Left ventricle myocardium inferior (tissue), 1 donor: ENCODE measurements around the gene ACTL7B. TPM values are rescaled to one million over a fixed set of nuclear protein-coding genes. Genes with fewer than 3 reads are reported as not detected.

Source experiments
- DNase-seq: peaks from one replicate; pipeline ENCODE4 v3.0.0-alpha.2; 2020
- H3K27ac ChIP-seq: fragments of 200-600 bp; replicated peaks from 2 replicates; pipeline ENCODE4 v1.8.0; 2021
- H3K27me3 ChIP-seq: fragments of 200-600 bp; 2 replicates; pipeline ENCODE4 v1.8.0; 2021; ENCODE audit warnings: low read depth
- H3K36me3 ChIP-seq: fragments of 200-600 bp; 2 replicates; pipeline ENCODE4 v1.8.0; 2021
- H3K4me1 ChIP-seq: fragments of 200-600 bp; 2 replicates; pipeline ENCODE4 v1.8.0; 2021
- H3K4me3 ChIP-seq: fragments of 200-600 bp; 2 replicates; pipeline ENCODE4 v1.8.0; 2021; ENCODE audit warnings: mild to moderate bottlenecking, moderate library complexity
- H3K9me3 ChIP-seq: fragments of 200-600 bp; replicated peaks from 2 replicates; pipeline ENCODE4 v1.8.0; 2021
- CTCF ChIP-seq: fragments of 200-600 bp; IDR thresholded peaks from 2 replicates; pipeline ENCODE4 v1.8.0; 2021; ENCODE audit warnings: antibody characterized with exemption, mild to moderate bottlenecking, borderline replicate concordance
- intact Hi-C: fragments of 100-400 bp; cut with micrococcal nuclease; formaldehyde crosslinking; loops from one replicate; pipeline ENCODE4 v1.11.0; 2022
- total RNA-seq: library from RNA; stranded (reverse); fragmentation: NEBNext Ultra II Directional; extraction: Animal tissue kit (Norgen Biotek cat#: 25700); gene quantifications from one replicate; pipeline ENCODE4 v1.2.1, GENCODE V29; 2021
- donor health status: DM: no; HTN: yes; CAD: no; lungs with severe emphysema.

The ACTL7B gene
- total RNA-seq, 1 donor from 2014 or later: not detected

GRCh38 chr9:108866001-108866420 is 10.2 kb upstream of the ACTL7B start:
- H3K4me3 ChIP-seq: no peak overlapping the region
- no peak for TF ChIP-seq CTCF
- peaks cover 15% of the 10 kb centered on the region for H3K4me1 ChIP-seq
- intact Hi-C loops: no loop called here
- no peaks in the 10 kb centered on the region for H3K9me3 ChIP-seq
- no peak for DNase-seq
- H3K27me3 ChIP-seq: no peaks in the 10 kb centered on the region
- peak overlapping the region; percentile 29 for H3K27ac ChIP-seq
- H3K36me3 ChIP-seq: peaks cover 33% of the 10 kb centered on the region

GRCh38 chr9:108865037-108865436 is 9.3 kb upstream of the ACTL7B start:
- DNase-seq: no peak
- Histone ChIP-seq H3K4me3 (no peak overlapping the region), H3K9me3 (no peaks in the 10 kb centered on the region), H3K27me3 (no peaks in the 10 kb centered on the region), H3K36me3 (peaks cover 23% of the 10 kb centered on the region), H3K4me1 (peaks cover 15% of the 10 kb centered on the region), H3K27ac (no peak overlapping the region)
- no peak for TF ChIP-seq CTCF
- intact Hi-C loops: no loop called here

- Histone ChIP-seq H3K4me3 (no peak overlapping the region), H3K27me3 (no peaks in the 10 kb centered on the region), H3K27ac (no peak overlapping the region), H3K4me1 (peaks cover 15% of the 10 kb centered on the region), H3K9me3 (no peaks in the 10 kb centered on the region), H3K36me3 (peaks cover 18% of the 10 kb centered on the region)
- intact Hi-C loops: no loop called here
- TF ChIP-seq CTCF: no peak
- DNase-seq: no peak
Measured at GRCh38 chr9:108864446-108864845, 8.7 kb upstream of the ACTL7B start.

- no peak for DNase-seq
- Histone ChIP-seq H3K4me1 (peaks cover 15% of the 10 kb centered on the region), H3K9me3 (no peaks in the 10 kb centered on the region), H3K27me3 (no peaks in the 10 kb centered on the region), H3K36me3 (peaks cover 12% of the 10 kb centered on the region), H3K4me3 (no peak overlapping the region), H3K27ac (no peak overlapping the region)
- intact Hi-C loops: no loop called here
- no peak for TF ChIP-seq CTCF
Measured at GRCh38 chr9:108863891-108864290, 8.1 kb upstream of the ACTL7B start.

- H3K27me3 ChIP-seq: no peaks in the 10 kb centered on the region
- no peak for DNase-seq
- intact Hi-C loops: no loop called here
- no peak within 1 kb of the TSS for H3K27ac ChIP-seq
- peaks cover 15% of the 10 kb centered on the region for H3K4me1 ChIP-seq
- no peak within 1 kb of the TSS for H3K4me3 ChIP-seq
- no peaks in the 10 kb centered on the region for H3K36me3 ChIP-seq
- no peaks in the 10 kb centered on the region for H3K9me3 ChIP-seq
- no peak for TF ChIP-seq CTCF
Measured at GRCh38 chr9:108861997-108862396, 6.2 kb upstream of the ACTL7B start, which contains the start of gene ACTL7A. ACTL7A (plus strand) TSS chr9:108862266; CDS start chr9:108862323, 57 bp downstream.
